Epithelial cell of esophagus (primary cell): Measurements from ENCODE around the gene ALOX5AP.

Experiments
- DNase-seq: peaks from one replicate; pipeline ENCODE4 v3.0.0; 2010; ENCODE audit warnings: low read depth
- H3K4me3 ChIP-seq: 2 replicates; pipeline ENCODE4 v1.5.1; 2011; ENCODE audit warnings: mild to moderate bottlenecking, low read length, control low read depth
- TF ChIP-seq, protein P1 (sequence below): IDR thresholded peaks from 2 replicates; pipeline ENCODE4 v1.5.1; 2011; ENCODE audit warnings: low read depth, mild to moderate bottlenecking, low read length, control low read depth, inconsistent platforms; ENCODE audit not compliant: insufficient read depth; ENCODE audit errors: missing control alignments

ALOX5AP gene

DNA sequence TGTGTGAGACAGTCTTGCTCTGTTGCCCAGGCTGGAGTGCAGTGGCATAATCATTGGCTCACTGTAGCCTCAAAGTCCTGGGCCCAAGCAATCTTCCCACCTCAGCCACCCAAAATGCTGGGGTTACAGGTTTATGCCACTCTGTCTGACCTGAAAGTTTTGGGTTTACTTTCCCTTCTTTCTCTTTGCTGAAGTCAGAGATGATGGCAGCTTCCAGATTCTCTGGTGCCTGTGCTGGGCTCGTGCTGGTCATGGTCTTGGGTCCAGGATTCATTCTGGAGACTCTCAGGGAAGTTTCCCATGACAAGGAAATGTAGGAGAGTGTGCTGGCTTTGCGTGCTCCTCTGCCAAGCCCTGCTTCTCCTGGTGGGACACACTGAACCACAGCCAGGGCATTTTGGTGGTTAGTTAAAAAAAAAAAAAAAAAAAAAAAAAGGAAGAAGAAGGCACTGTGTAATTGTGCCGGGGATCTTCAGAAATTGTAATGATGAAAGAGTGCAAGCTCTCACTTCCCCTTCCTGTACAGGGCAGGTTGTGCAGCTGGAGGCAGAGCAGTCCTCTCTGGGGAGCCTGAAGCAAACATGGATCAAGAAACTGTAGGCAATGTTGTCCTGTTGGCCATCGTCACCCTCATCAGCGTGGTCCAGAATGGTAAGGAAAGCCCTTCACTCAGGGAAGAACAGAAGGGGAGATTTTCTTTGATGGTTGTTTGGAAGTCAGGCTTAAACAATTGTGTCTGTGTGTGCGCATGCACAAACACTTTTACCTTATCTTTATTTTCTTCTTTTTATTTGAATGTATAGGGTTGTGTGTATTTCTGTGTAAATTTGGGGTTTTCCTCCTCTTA, at the start of gene ALOX5AP:
Gene ALOX5AP (plus strand): TSS at position 519 of the 847 bp plus-strand sequence. CDS start 63 bp downstream, at position 582.
- TF ChIP-seq, protein P1, sequence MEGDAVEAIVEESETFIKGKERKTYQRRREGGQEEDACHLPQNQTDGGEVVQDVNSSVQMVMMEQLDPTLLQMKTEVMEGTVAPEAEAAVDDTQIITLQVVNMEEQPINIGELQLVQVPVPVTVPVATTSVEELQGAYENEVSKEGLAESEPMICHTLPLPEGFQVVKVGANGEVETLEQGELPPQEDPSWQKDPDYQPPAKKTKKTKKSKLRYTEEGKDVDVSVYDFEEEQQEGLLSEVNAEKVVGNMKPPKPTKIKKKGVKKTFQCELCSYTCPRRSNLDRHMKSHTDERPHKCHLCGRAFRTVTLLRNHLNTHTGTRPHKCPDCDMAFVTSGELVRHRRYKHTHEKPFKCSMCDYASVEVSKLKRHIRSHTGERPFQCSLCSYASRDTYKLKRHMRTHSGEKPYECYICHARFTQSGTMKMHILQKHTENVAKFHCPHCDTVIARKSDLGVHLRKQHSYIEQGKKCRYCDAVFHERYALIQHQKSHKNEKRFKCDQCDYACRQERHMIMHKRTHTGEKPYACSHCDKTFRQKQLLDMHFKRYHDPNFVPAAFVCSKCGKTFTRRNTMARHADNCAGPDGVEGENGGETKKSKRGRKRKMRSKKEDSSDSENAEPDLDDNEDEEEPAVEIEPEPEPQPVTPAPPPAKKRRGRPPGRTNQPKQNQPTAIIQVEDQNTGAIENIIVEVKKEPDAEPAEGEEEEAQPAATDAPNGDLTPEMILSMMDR, result no peak
- no peak within 1 kb of the TSS for H3K4me3 ChIP-seq
- DNase-seq, result no peak

DNA sequence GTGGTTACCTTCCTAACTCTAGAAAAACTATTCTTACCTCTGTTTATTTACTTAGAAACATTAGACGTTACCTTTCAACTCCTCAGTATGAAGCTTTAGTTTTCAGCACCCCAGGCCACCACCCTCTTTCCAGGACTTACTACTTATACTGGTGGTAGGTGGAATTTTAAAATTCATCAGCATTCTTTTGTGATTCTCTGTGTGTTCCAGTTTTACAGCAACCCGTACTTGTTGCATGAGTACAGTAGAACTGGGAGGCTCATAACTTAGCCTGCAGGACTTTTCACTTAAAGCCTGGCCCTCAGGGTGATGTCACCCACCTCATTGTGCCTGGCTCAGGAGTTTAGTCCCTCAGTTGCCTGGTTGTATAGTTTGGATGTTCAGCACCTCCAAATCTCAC, 49.4 kb upstream of the ALOX5AP start:
- no peak for DNase-seq
- H3K4me3 ChIP-seq, result no peak overlapping the region
- TF ChIP-seq, protein P1, result no peak

DNA sequence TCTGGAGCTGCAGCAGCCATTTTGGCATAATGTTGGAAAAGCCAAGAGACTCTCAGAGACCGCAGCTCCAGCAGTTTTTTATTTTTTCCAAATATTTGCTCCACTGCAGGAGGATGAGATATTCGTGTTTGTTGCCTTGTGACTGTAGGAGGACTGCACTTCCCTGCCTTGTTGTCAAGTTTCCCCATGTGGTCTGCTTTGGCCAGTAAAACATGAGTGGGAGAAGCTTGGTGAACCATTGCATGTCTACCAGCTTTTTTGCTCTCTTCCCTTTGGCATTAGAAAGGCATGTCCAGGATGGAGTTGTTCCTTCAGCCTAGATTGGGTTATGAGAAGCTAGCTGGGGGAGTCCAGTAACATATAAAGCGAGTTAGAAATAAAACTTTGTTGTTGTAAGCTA, 47.7 kb upstream of the ALOX5AP start:
- no peak overlapping the region for H3K4me3 ChIP-seq
- DNase-seq, result no peak
- TF ChIP-seq, protein P1, result no peak

DNA sequence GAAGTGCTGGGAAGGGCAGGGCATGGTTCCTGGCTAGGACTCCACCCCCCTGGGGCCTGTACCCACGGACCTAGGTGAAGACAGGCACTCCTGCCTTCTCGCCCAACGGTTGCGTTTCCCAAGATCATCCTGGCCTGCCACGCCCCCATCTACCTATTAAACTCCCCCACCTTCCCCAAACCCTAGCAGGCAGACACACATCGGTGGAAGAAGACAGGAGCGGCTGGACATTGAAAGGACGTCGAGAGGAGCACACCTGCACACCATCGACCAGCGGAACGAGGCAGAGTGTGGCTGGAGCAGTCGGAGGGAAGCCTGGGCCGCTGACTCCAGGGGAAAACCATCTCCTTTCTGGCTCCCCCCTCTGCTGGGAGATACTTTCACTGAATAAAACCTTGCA, 45.6 kb upstream of the ALOX5AP start:
- no peak overlapping the region for H3K4me3 ChIP-seq
- no peak for DNase-seq
- TF ChIP-seq, protein P1, result no peak

DNA sequence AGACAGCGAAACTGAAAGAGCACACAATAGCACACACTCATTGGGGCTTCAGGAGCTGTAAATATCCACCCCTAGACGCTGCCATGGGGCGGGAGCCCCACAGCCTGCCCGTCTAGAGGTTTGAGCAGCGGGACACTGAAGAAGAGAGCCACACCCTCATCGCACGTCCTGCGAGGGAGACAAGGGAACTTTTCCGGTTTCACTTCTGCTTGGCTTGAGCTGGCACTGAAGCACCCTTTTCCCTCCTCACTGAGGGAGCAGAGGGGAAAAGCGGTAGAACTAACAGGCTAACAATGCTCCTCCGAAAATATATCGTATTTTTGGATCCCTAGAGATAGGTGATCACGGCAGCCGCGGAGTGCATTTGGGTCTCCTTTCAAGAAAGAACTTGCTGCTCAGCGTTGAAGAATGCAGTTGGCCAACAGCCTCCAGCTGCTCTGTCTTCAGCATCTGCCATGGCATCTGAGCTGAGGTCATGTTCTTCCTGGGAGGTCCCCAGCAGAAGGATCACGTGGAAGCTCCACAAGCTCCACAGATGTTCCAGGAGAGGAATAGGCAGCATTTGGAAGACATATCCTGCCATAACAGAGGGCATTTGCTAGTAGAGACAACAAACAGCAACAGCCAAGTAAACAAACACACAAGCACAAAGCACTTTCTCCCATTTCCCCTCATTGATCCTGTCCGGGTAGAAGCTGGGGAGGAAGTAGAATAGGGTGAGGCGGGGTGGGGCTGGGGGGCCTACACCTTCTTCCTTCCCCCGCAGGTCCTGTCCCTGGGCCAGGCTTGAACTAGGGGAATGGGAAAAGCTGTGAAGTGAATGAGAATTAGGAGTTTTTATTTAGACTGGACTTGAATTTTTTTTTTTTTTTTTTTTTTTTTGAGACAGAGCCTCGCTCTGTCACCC, 44.8 kb upstream of the ALOX5AP start:
- DNase-seq, result peak; percentile 83

DNA sequence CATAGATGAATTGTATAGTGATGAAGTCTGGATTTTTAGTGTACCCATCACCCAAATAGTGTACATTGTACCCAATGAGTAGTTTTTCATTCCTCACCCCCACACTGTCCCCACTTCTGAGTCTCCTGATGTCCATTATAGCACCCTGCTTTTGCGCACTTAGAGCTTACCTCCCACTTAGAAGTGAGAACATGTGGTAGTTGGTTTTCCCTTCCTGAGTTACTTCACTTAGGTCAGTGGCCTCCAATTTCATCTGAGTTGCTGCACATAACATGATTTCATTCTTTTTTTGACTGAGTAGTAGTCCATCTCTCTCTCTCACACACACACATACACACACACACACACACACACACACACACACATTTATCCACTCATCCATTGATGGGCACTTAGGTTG, 43.2 kb upstream of the ALOX5AP start:
- no peak for DNase-seq
- TF ChIP-seq, protein P1, result no peak
- no peak overlapping the region for H3K4me3 ChIP-seq

More for the DNA sequence above, 44.8 kb upstream of the ALOX5AP start:
- TF ChIP-seq, protein P1, result no peak
- peak overlapping the region; percentile 48 for H3K4me3 ChIP-seq
